ENCODE measurements around the gene LPP.

Gene LPP

DNA sequence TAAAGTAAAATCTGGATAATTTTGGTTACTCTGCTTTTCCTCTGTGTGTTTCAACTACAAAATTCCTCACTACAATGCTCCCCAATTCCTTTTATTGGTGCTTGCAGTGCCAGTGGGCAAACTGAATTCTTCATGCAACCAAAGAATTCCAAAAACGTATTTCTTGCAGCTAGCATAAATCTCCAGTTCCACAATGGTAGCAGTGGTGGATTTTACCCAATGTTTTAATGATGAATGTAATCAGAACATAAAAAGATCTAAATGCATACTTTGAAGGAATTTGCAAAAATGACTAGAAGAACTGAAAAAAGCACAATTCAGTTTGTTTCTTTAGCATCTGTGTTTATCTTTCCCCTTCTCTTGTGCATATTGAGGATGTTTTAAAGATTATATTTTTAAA lies 658.2 kb downstream of the LPP start:
- Histone ChIP-seq H3K27me3 (replicated peaks; ENCODE audit: insufficient read depth, low read length) (no peaks in the 10 kb centered on the region), H3K4me3 (ENCODE audit: low read length) (no peak overlapping the region), H3K79me2 (ENCODE audit: low read length) (no peaks in the 10 kb centered on the region), H3K4me1 (ENCODE audit: low read length) (no peaks in the 10 kb centered on the region), H3K27ac (ENCODE audit: low read length) (no peak overlapping the region), H3K9ac (ENCODE audit: low read length) (no peak overlapping the region), H3K4me2 (ENCODE audit: low read depth, low read length) (no peak overlapping the region), H2AFZ (ENCODE audit: low read length) (no peak overlapping the region), H4K20me1 (ENCODE audit: insufficient read depth, low read length) (no peaks in the 10 kb centered on the region), H3F3A (ENCODE audit: insufficient read depth, low read length) (no peaks in the 10 kb centered on the region), H3K9me3 (replicated peaks; ENCODE audit: insufficient read depth, low read length) (no peaks in the 10 kb centered on the region), H3K9me2 (replicated peaks; ENCODE audit: insufficient read depth, low read length) (no peaks in the 10 kb centered on the region), H3K36me3 (replicated peaks; ENCODE audit: insufficient read depth, low read length) (no peaks in the 10 kb centered on the region)
- TF ChIP-seq EZH2 (optimal IDR thresholded peaks at IDR 0.05; ENCODE audit: low read depth, low read length) (no peak), EZH2phosphoT487 (IDR thresholded peaks at IDR 0.05; ENCODE audit: low read length) (no peak)
- TF ChIP-seq, protein P1, sequence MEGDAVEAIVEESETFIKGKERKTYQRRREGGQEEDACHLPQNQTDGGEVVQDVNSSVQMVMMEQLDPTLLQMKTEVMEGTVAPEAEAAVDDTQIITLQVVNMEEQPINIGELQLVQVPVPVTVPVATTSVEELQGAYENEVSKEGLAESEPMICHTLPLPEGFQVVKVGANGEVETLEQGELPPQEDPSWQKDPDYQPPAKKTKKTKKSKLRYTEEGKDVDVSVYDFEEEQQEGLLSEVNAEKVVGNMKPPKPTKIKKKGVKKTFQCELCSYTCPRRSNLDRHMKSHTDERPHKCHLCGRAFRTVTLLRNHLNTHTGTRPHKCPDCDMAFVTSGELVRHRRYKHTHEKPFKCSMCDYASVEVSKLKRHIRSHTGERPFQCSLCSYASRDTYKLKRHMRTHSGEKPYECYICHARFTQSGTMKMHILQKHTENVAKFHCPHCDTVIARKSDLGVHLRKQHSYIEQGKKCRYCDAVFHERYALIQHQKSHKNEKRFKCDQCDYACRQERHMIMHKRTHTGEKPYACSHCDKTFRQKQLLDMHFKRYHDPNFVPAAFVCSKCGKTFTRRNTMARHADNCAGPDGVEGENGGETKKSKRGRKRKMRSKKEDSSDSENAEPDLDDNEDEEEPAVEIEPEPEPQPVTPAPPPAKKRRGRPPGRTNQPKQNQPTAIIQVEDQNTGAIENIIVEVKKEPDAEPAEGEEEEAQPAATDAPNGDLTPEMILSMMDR (IDR thresholded peaks at IDR 0.05; ENCODE audit: low read length) = no peak
- no peak for DNase-seq

DNA sequence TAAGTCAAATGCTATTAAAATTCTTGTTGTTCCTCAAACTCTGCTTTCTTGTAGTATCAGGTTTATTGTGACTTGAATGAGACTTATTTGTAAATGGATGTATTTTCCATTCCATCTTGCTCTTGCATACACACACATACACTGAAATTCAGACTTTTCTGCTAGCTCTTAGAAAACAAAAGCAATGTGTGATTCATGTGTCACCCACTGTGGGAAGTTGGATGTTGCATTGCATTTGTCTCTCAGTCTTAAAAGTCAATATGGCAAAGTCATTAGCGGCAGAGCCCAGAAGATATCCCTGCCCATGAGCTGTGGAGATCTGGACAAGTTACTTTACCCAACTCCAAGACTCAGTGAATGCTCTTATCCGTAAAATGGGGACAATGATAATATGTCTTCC lies 660.6 kb downstream of the LPP start:
- no peak overlapping the region for H2AFZ ChIP-seq (ENCODE audit: low read length)
- H3K27ac ChIP-seq (ENCODE audit: low read length) = no peak overlapping the region
- H3K4me2 ChIP-seq (ENCODE audit: low read depth, low read length) = no peak overlapping the region
- no peaks in the 10 kb centered on the region for H3K9me3 ChIP-seq (replicated peaks; ENCODE audit: insufficient read depth, low read length)
- no peaks in the 10 kb centered on the region for H3F3A ChIP-seq (ENCODE audit: insufficient read depth, low read length)
- H3K4me3 ChIP-seq (ENCODE audit: low read length) = no peak overlapping the region
- no peaks in the 10 kb centered on the region for H4K20me1 ChIP-seq (ENCODE audit: insufficient read depth, low read length)
- no peaks in the 10 kb centered on the region for H3K79me2 ChIP-seq (ENCODE audit: low read length)
- H3K9ac ChIP-seq (ENCODE audit: low read length) = no peak overlapping the region
- DNase-seq = no peak
- no peak for TF ChIP-seq EZH2 (optimal IDR thresholded peaks at IDR 0.05; ENCODE audit: low read depth, low read length)
- no peak for TF ChIP-seq EZH2phosphoT487 (IDR thresholded peaks at IDR 0.05; ENCODE audit: low read length)
- TF ChIP-seq, protein P1 (IDR thresholded peaks at IDR 0.05; ENCODE audit: low read length) = no peak
- H3K4me1 ChIP-seq (ENCODE audit: low read length) = no peaks in the 10 kb centered on the region
- H3K27me3 ChIP-seq (replicated peaks; ENCODE audit: insufficient read depth, low read length) = no peaks in the 10 kb centered on the region
- no peaks in the 10 kb centered on the region for H3K36me3 ChIP-seq (replicated peaks; ENCODE audit: insufficient read depth, low read length)
- no peaks in the 10 kb centered on the region for H3K9me2 ChIP-seq (replicated peaks; ENCODE audit: insufficient read depth, low read length)

DNA sequence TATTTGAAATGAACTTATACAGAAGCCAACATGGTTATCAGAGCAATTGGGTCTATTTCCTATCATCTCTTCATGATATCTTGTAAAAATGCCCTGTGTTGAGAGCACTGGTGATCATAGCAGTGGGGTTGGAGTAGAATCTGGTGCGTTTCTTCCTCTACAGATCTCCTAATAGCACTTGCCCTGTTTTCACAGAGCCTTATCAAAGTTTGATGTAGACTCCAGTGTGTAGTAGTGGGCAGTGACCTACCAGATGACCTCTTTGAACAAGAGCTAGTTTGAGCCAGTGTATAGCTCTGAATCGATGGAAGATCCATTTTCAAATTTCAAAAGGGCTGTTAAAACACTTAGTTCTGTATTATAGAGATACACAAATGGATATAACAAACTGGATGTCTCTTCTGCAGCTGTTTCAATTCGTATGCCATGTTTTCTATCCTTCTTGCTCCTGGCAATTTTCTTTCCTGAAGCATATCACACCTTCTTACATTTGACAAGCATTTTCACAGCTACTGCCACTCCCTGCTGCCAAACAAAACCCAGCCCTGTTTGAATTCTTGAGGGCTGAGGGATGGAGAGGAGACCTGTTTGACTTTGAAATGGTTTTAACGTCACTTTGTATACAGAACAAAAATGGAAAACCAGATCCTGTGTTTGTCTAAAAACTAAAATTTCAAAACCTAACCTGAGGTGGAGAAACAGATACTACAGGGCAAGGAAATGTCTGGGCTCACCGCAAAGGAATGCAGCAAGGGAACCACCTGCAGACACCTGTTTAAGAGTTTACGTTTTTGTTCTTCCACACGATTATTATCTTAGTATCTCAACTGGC lies 663.4 kb downstream of the LPP start:
- H3K4me1 ChIP-seq (ENCODE audit: low read length) = no peaks in the 10 kb centered on the region
- no peak overlapping the region for H2AFZ ChIP-seq (ENCODE audit: low read length)
- no peak for TF ChIP-seq EZH2 (optimal IDR thresholded peaks at IDR 0.05; ENCODE audit: low read depth, low read length)
- no peak for TF ChIP-seq EZH2phosphoT487 (IDR thresholded peaks at IDR 0.05; ENCODE audit: low read length)
- TF ChIP-seq, protein P1 (IDR thresholded peaks at IDR 0.05; ENCODE audit: low read length) = no peak
- no peak overlapping the region for H3K4me3 ChIP-seq (ENCODE audit: low read length)
- DNase-seq = no peak
- no peak overlapping the region for H3K4me2 ChIP-seq (ENCODE audit: low read depth, low read length)
- no peaks in the 10 kb centered on the region for H3K27me3 ChIP-seq (replicated peaks; ENCODE audit: insufficient read depth, low read length)
- no peak overlapping the region for H3K27ac ChIP-seq (ENCODE audit: low read length)
- H3K79me2 ChIP-seq (ENCODE audit: low read length) = no peaks in the 10 kb centered on the region
- no peaks in the 10 kb centered on the region for H3K36me3 ChIP-seq (replicated peaks; ENCODE audit: insufficient read depth, low read length)
- H3K9me3 ChIP-seq (replicated peaks; ENCODE audit: insufficient read depth, low read length) = no peaks in the 10 kb centered on the region
- H3K9ac ChIP-seq (ENCODE audit: low read length) = no peak overlapping the region
- no peaks in the 10 kb centered on the region for H4K20me1 ChIP-seq (ENCODE audit: insufficient read depth, low read length)
- no peaks in the 10 kb centered on the region for H3F3A ChIP-seq (ENCODE audit: insufficient read depth, low read length)
- H3K9me2 ChIP-seq (replicated peaks; ENCODE audit: insufficient read depth, low read length) = no peaks in the 10 kb centered on the region

Measured in MM.1S (cell line).